Heart left ventricle (tissue), 13 donors: Measurements from ENCODE around the gene QKI.

Source experiments
- CTCF ChIP-seq, 12 donors: fragments of 200-600 bp; sonication (generic) in 4 of 12; IDR thresholded peaks; one replicate each; pipeline versions ENCODE4 v1.5.0 to v1.8.0; 2018 to 2022; ENCODE audit warnings: antibody characterized with exemption in 12 of 12, mild to moderate bottlenecking in 5 of 12
- POLR2A ChIP-seq, 2 donors: fragments of 450-650 bp; IDR thresholded peaks; one replicate each; pipeline ENCODE4 v1.6.1; 2017; ENCODE audit warnings: antibody characterized with exemption in 2 of 2, mild to moderate bottlenecking in 2 of 2, moderate library complexity in 2 of 2
- donor health status: ischemic (EF 13 %, LVEDD 7.1; RV severe dilation, severe dysfunction).
- donor health status: DM: no; HTN: yes; CAD: no.
- donor health status: DM: no; HTN: no; CAD: no.
- donor health status: ischemic (EF 25% LVEDD 6.9; RV normal size, moderate dysfunction).
- donor health status: ischemic (EF 25% LVEDD 5.7; RV mildly dilated, moderate dysfunction).
- donor health status: ischemic (EF 35%, LVEDD 5.7; RV mildly dilated, moderate dysfunction).
- donor health status: nonischemic (EF 11% LVEDD 7.7; RV severe dilation, severe dysfunction).
- donor health status: DM: yes; HTN: yes; CAD: no.
- donor health status: PGD.
- donor health status: ischemic (EF 29% LVEDD 5.4; RV normal size, mild dysfunction).
- donor health status: nonischemic (EF 23%, LVEDD 6.1; RV moderate dilation, normal function).

DNA sequence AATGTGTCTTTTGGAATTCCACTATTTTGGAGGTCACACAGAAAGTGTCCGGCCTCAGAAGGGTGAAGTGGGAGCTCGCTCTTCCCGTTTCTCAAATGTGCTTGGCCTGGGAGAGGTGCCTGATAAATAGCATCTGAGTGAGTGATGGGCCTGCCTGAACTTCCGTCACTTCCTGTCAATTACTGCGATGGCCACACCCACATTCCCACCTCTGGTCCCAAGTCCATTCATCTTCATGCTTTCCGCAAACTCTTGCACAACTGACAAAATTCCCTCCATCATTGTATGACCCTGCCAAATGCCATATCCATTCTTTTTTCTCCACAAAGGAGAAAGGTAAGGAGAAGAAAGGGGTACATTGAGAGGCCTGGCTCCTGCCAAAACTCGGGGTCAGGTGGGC lies 169.0 kb downstream of the QKI start:
- TF ChIP-seq CTCF (IDR thresholded peaks at IDR 0.05), result no peak
- TF ChIP-seq POLR2A (IDR thresholded peaks at IDR 0.05), result no peak
